ENCODE measurements around the gene N4BP2L2.

N4BP2L2 gene

DNA sequence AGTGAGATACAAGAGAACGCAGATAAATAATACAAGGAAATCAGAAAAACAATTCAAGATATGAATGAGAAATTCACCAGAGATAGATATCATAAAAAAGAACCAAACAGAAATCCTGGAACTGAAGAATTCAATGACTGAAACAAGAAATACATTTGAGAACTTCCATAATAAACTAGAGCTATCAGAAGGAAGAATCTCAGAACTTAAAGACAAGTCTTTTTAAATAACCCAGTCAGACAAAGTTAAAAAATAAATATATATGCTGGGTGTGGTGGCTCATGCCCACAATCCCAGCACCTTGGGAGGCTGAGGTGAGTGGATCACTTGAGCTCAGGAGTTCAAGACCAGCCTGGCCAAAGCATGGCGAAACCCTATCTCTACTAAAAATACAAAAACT, 82.0 kb downstream of the N4BP2L2 start:
- no peak for DNase-seq

- DNase-seq, result no peak
Measured at GRCh38 chr13:32455594-32455903, 83.0 kb downstream of the N4BP2L2 start.

GRCh38 chr13:32454886-32455593, 83.6 kb downstream of the N4BP2L2 start:
- DNase-seq, result no peak

- no peak for DNase-seq
Measured at GRCh38 chr13:32453981-32454380, 84.6 kb downstream of the N4BP2L2 start.

GRCh38 chr13:32448972-32449371, 89.6 kb downstream of the N4BP2L2 start:
- DNase-seq, result no peak

DNA sequence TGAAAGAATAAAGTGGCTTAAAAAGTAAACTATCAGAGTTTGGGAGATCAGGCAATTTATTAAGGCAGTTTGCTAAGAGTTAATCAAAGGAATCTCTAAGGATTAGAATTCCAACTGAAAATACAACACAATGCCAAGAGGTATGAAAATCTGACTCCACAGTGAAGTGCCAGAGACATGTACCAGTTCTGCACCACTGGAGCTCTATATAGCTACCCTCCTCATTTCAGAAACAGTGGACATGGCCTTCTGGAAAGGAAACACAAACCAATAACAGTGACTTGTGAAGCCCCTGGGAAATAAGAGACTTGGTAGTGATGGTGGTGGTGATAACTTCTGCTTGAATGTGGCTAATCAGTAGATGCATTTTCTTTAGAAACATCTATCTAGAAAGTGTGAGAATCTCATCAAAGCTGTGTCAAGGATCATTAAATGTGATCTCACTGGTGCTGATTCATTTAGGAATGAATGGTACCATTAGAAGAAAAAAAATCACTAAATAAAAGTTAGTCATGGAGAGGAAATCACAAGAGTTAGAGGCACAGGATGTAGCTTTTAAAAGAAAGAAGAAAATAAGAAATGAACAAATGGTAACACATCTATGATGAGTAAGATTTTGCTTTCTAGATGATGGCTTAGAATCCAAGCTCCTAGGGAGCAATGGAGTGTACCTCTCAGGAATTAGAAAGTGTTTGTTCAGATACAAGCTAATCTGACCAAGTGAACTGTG, 90.5 kb downstream of the N4BP2L2 start:
- DNase-seq, result no peak

DNA sequence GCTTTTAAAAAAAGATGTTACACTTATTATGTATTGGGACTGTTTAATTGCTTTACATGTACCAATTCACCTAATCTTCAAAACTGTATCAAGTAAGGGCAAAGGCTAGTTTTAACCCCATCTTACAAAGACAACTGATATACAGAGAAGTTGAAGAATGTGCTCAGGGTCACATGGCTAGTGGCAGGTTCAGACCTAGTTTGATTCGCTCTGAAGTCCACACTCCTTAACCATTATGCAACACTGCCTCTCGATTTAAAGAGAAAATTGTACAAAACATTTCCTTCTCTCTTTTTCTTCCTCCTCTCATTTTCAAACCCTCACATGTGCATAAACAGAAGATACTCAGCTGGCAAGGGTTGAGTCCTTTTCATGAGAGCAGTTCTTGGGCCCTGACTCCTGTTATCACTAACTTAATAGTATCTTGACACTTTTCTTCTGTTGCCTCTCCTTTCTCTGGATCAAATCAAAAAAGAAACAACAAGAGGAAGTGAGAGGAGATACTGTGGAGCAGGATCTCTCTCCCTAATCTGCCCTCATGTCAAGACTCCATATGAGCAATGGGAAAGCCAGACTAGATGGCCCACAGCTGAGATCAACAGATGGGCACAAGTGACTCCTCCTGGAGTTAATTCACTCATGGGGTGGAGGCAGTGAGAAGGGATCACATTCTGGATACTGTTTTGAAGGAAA, 91.7 kb downstream of the N4BP2L2 start:
- DNase-seq, result no peak

GRCh38 chr13:32446220-32446619, 92.4 kb downstream of the N4BP2L2 start:
- DNase-seq, result no peak

DNA sequence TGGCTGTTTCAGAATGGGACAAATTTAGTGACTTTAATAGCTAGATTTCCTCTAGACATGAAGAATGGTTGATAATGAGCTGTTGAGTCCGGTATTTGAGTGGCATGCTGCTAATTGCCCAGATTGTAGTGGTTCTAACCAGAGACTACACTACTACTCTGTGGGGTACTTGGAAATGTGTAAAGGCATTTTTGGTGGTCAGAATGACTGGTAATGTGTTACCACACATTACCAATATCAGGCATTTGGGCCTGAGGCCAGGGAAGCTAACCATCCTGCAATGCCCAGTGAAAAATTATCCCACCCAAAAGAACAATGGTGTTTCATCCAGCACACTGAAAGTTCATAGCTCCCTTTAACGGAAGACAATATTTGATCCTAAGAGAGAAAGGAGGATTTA, 93.1 kb downstream of the N4BP2L2 start:
- no peak for DNase-seq

DNA sequence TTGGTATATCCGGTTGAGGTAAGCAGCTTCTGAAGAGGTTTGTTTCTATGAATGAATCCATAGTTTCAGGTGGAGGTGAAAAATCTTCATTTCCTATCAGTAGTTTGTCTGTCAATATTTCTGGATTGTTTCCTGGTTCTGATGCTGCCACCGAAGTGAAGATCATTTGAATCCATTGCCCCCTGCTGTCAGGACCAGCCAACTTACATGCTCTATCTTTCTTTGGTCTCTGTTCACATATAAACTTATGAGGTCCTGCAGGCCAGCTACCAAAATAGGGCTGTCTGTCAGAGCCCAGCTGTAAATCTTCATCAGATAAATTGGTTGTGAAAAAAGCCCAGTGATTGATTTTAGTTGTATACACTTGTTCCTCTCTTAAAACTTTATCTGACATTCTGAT, 95.5 kb downstream of the N4BP2L2 start:
- DNase-seq, result no peak

- DNase-seq, result no peak
Measured at GRCh38 chr13:32438871-32439270, 99.7 kb downstream of the N4BP2L2 start.

GRCh38 chr13:32432856-32433255, 105.7 kb downstream of the N4BP2L2 start:
- no peak for DNase-seq

- no peak for DNase-seq
Measured at GRCh38 chr13:32431361-32431760, 107.2 kb downstream of the N4BP2L2 start.

- DNase-seq, result no peak
Measured at GRCh38 chr13:32430018-32430747, 108.4 kb downstream of the N4BP2L2 start.

GRCh38 chr13:32429433-32429909, 109.1 kb downstream of the N4BP2L2 start:
- DNase-seq, result no peak

GRCh38 chr13:32428581-32429432, 109.8 kb downstream of the N4BP2L2 start:
- DNase-seq, result no peak

GRCh38 chr13:32427852-32428580, 110.6 kb downstream of the N4BP2L2 start, which contains the start of gene N4BP2L1:
Gene N4BP2L1, minus strand, starts transcription at chr13:32428130. Its CDS starts 48 bp downstream, at chr13:32428082.
- peak; percentile 92 for DNase-seq

DNA sequence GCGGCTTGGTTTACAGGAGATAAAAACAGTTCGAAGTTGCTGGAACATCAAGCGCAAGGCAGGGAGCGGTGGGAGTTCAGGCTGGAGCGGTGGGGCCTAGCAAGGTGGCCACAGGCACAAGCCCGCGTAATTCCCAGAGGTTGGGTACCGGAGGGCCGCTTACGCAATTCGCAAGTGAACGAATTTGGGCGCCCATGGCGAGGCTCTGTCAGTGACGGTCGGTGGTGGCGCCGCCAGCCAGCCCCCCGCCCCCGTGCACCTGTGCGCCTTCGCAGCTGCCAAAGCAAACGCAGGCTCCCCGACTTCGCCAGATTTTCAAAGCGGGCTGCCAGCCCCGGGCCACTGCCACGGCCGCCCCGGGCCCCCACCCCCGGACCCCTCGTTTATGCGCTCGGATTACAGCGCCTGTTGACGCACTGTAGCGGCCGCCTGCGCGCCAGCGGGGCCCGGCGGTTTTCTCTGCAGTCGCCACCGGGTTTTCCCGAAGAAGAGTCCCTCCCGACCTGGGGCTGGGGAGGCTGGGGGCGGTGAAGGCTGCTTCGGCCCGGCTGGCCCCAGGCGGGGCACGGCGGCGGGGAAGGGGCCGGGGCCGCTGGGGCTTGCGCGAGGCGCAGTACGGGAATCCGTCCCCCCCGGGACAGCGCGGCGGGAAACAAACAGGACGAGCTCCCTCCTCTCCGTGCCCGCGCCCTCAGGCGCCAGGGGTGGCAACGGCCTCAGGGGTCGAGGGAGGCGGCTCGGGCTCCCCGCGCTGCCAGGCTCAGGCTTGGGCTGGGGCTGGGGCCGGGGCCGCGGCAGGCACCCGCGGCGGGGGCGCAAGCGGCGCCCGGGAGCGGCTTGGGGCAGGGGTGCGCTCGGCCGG, 111.4 kb downstream of the N4BP2L2 start:
- DNase-seq, result peak; percentile 73

DNA sequence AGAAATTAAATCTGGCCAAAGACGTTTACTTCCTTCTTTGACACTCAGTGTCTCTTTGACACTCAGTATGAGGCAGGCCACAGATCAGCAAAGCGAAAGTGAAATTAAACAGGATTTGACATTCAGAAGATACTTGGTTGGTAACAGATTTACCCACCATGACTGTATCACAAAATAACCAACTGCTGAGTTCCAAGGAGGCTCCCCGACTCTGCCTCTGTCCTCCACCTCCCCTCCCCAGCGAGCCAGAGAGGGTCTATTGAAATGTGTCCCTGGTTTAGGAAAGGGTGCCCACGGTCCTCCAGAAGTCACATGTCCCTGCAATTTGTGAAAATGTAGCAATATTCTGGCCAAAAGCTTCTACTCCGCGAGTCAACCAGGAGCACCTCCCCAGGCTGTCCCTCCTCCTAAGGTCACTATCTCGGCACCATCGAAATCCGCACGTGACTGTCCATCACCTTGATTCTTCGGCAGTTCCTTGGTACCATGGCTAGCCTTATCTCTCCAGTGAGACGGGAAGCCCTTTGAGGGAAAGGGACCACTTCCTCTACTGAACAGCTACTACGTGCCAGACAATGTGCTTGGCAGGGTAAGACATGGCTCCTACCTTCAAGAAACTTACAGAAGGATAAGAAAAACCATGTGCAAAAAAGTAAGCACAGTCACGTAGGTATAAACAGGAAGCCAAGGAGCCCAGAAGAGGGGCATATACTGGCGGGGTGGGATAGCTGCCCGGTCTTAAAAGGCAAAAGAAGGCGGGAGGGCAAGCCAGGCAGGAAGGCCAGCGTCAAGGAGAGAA, 112.2 kb downstream of the N4BP2L2 start:
- DNase-seq, result peak; percentile 51

GRCh38 chr13:32425158-32425557, 113.4 kb downstream of the N4BP2L2 start:
- no peak for DNase-seq

Data from stimulated activated CD8-positive, alpha-beta memory T cell treated with anti-CD3 and anti-CD28 coated beads, Interleukin-4, amount 100 ng/mL, for 48 hours (primary cell).